22Rv1 (cell line): ENCODE measurements around the gene SSH2.

Source experiments
- H3K27ac ChIP-seq: fragments of 450-650 bp; 2 replicates; pipeline ENCODE4 v1.5.1; 2017
- ZFX ChIP-seq: fragments of 450-650 bp; IDR thresholded peaks from 2 replicates; pipeline ENCODE4 v1.6.1; 2017; ENCODE audit warnings: antibody characterized with exemption, borderline replicate concordance
- TF ChIP-seq, protein P1 (sequence below): fragments of 450-650 bp; IDR thresholded peaks from 2 replicates; pipeline ENCODE4 v1.5.1; 2017; ENCODE audit warnings: mild to moderate bottlenecking

SSH2 gene

DNA sequence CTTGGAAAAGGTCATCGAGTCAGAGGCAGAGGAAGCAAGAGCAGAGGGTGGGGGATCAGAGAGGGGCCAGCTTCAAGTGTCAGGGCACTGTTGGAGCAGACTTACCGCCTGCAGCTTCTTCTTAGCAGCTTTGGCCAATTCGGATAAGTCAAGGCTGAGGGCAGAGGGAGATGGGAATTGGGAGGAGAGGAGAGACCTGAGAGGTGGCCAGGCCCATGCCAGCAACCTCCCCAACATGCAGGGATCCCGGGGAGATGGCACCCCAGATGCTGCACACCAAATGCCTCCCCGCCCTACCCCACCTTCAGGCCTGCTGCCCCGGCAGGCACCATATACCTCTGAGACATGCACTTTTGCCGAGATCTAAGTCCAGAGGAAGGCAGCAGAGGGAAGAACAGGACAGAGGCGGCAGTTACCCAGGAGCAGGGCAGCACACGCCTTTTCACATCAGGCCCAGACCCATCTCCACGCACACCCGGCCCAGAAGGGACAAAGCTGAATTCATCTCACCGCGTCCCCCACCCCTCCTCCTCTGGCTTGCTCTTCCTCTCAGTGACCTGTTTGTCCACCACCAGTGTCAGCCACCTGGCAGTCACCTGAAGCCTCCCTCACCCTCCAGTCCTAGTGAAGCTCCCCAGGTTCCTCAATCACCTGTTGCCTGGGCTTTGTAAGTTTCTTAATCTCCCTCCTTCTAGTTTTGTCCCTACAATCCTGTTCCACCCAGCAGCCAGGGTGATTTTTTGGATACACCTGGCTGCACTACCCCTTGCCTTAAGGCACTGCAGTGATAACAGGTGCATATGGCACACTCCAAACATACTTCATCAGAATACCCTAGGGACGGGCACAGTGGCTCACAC lies 351.2 kb downstream of the SSH2 start:
- TF ChIP-seq, protein P1, sequence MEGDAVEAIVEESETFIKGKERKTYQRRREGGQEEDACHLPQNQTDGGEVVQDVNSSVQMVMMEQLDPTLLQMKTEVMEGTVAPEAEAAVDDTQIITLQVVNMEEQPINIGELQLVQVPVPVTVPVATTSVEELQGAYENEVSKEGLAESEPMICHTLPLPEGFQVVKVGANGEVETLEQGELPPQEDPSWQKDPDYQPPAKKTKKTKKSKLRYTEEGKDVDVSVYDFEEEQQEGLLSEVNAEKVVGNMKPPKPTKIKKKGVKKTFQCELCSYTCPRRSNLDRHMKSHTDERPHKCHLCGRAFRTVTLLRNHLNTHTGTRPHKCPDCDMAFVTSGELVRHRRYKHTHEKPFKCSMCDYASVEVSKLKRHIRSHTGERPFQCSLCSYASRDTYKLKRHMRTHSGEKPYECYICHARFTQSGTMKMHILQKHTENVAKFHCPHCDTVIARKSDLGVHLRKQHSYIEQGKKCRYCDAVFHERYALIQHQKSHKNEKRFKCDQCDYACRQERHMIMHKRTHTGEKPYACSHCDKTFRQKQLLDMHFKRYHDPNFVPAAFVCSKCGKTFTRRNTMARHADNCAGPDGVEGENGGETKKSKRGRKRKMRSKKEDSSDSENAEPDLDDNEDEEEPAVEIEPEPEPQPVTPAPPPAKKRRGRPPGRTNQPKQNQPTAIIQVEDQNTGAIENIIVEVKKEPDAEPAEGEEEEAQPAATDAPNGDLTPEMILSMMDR = no peak
- TF ChIP-seq ZFX = no peak
- no peak overlapping the region for H3K27ac ChIP-seq

GRCh38 chr17:29577385-29578211 lies 352.4 kb downstream of the SSH2 start:
- H3K27ac ChIP-seq = no peak overlapping the region
- TF ChIP-seq, protein P1 = no peak
- no peak for TF ChIP-seq ZFX

GRCh38 chr17:29577001-29577370 lies 353.0 kb downstream of the SSH2 start:
- H3K27ac ChIP-seq = no peak overlapping the region
- TF ChIP-seq ZFX = no peak
- TF ChIP-seq, protein P1 = no peak

GRCh38 chr17:29576214-29577000 lies 353.6 kb downstream of the SSH2 start:
- no peak overlapping the region for H3K27ac ChIP-seq
- no peak for TF ChIP-seq ZFX
- TF ChIP-seq, protein P1 = no peak
